ENCODE data around the gene COL13A1.

Gene COL13A1

DNA sequence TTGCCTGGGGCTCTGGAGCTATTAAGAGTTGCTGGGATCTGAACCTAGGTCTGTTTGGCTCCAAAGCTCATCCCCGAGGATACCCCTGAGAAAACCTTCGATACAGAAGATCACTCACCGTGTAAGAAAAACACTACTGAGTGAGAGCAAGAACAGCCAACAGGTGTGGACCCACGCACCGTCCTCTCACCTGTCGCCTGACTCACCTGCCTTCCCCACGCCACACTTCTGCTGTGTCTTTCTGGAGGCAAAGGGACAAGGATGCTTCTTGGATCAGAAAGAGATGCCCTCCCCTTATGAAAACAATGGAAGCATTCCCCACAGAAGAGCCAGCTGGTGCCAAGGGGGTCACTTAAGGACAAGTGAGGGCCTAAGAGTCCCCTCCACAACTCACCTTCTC, 46.7 kb downstream of the COL13A1 start:
- DNase-seq, result no peak

DNA sequence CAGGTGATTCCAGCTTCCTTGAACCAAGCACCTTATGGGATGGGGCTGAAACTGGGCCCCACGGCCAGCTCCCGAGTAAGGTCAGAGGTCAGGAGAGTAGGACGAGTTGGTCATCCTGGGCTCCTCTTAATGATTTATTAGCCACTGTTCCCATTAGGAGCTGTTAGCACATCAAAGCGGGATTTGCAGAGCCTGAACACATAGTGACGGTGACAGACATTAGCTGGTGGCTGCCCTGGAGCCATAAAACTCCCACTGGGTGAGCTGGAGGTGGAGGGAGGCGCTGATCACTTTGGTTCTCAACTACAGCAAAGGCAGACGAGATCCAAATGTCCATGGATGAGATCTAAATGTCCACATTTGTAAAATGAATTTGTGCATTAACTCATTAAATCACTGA, 48.1 kb downstream of the COL13A1 start:
- DNase-seq, result no peak

DNA sequence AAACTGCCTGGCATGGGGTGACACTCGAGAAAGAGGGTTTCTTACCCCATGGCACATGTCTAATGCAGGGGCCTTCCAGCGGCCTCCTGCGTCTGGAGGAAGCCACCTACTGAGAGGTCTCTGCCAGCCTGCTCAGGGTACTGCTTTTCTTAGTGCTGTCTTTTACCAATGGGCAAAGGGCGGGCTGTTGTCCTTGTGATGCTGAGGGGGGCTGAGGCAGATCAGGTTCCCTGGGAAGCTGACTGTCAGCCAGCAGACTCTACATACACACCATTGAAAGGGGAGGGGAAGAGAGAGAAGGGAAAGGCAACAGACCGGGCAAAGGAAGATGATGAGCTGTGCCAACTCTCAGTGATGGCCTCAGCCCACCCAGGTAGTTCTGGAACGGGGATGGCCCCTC, 48.7 kb downstream of the COL13A1 start:
- DNase-seq, result no peak

DNA sequence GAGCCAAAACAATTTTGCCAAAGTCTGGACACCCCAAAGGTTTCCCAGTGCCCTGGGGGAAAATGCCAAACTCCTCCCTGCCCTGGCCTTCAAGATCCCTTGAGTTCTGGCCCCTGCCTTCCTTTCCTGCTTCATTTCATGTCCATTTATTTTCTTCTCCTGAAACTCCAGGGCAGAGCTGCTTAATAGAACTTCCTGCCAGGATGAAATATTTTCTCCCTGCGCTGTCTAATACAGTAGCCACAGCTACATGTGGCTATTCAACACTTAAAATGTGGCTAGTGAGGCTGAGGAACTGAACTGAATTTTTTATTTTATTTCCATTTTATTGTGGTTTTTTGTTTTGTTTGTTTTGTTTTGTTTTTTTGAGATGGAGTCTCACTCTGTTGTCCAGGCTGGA, 49.6 kb downstream of the COL13A1 start:
- no peak for DNase-seq

DNA sequence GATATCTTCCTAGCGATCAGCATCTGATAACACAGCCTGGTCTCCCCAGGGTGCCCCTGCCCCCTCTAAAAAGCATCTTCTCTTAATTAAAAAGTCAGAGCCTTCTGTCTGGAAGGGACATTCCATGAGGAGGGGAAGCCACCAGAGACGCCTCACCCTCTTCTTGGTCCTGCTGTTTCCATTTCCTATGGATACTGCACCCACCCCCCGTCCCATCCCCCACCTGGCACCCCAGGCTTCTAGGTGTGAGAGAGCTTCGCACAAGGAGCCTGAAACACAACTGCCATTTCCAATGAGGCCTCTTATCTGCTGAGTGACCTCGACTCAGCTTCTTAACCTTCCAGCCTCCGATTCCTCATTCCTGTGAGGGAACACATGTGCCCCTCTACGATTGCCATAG, 51.4 kb downstream of the COL13A1 start:
- DNase-seq, result no peak

DNA sequence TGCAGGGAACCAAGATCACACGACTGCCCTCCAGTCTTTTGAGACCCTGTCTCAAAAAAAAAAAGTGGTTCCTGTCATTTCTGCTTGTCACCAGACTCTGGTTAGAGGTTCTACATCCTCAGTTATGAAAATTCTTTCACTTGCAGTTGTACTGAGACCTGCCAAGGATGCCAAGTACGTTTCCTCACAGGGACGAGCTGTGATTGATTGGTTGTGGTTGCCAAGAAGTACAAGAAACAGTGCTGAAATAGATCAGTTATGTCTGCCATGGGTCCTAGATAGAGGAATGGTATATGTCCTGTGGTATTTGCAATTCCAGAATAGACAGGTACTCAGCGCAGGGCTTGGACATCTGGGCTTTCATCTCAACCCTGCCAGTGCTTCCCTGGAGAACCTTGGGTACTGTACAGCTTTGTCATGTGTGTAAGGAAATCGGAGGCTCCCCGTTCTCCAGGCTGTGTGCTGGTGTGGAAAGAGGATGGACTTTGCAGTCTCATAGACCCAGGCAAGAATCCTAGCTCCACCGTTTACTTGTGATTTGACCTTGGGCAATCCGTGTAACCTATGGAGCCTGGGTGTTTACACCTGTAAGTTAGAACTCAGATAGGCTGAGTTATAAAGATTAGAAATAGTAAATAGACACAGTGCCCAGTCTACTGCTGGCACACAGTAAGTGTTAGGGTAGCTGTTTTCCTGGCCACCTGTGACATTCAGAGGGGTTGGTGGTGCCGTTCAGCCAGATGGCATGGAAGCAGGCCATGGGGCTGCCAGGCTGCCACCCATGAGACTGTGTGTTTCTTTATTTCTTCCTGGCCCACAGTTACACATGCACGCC, 53.0 kb downstream of the COL13A1 start:
- no peak for DNase-seq

DNA sequence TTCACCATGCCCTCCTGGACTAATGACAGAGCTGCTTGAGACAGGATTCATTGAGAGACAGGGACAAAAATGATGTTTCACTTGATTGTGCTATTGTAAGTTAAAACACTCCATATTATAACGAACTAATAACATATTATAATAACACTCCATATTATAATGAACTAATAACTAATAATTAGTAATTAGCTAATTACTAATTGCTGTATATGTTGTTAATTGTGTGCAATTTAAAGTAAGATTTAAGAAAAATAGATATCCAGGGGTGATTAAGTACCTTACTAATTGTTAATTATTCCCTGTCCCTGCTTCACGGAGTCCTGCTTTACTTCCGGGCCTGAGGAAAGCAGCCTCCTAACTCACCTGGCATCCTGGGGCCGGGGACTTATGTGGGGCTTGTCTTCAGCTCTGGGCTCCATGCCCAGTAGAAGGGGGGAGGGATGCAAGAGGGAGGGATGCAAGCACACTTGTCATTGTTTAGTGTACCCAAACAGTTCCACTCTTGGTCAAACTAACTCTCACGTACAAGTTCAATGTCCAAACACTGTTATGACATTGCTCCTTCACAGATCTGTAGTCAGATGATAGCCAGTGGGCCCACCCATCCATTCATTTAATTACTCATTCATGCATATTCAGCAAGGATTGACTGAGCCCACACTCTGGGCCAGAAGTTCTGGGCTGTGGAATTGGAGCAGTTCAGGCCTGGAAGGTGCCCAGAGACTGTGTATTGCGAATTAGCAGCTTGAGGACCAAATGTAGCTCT, 53.8 kb downstream of the COL13A1 start:
- DNase-seq, result no peak

DNA sequence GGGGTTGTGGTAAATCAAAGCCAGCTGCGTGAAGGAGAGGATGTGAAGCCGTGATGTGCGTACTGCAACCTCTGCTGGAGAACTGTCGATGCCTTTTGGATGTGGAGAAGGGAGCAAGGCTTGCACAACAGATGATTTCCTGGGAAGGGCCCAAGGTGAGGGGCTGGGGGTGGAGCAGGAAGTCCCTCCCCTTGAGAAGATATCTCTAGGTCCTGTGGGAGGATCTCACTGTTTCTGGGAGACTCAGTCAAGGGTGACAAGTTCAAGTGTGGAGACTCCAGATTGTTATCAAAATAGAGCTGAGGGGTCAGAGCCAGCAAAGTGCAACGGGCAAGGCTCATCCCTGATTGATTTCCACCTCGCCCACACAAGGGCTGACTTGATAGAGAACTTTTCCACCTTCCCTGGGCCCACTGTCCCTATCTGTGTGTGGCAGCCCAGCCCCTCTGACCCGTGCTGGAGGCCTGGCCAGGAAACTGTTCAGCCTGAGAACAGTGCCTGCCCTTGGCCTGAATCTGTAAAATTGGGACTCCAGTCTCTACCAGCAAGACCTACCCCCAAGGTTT, 55.0 kb downstream of the COL13A1 start:
- no peak for DNase-seq

DNA sequence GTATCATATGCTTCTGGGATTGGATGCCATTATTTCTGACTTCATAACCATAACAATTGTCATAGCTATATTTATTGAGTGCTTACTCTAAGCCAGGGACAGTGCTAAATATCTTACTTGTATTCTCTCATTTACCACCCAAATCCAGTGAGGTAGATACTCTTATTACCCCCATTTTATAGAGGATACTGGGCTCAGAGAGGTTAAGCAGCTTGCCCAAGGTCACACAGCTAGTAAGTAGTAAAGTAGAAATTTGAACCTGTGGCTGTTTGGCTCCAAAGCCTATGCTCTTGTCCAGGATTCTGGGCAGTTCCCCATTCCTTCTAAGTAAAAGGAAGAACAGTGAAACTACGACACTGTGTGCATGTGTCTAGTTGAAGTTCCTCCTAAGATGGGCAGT, 56.5 kb downstream of the COL13A1 start:
- DNase-seq, result no peak

DNA sequence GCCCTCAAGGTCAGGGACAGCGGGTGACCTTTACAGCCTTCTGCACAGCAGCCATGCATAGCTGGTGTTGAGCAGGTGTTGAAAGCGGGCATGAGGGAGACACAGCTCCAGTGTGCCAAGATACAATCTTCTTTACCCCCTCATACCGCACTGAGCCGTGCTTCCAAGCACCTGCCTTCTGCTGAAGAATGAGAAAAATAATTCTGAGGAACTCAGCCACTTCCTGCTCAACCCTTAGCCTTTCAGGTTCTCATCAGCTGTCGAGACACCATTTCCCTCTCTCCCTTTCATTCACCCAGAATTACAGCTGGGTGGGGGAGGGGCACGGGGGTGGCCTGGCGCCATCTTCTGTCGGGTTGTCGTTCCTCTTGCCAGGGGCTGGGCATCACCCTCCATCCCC, 58.6 kb downstream of the COL13A1 start:
- no peak for DNase-seq

DNA sequence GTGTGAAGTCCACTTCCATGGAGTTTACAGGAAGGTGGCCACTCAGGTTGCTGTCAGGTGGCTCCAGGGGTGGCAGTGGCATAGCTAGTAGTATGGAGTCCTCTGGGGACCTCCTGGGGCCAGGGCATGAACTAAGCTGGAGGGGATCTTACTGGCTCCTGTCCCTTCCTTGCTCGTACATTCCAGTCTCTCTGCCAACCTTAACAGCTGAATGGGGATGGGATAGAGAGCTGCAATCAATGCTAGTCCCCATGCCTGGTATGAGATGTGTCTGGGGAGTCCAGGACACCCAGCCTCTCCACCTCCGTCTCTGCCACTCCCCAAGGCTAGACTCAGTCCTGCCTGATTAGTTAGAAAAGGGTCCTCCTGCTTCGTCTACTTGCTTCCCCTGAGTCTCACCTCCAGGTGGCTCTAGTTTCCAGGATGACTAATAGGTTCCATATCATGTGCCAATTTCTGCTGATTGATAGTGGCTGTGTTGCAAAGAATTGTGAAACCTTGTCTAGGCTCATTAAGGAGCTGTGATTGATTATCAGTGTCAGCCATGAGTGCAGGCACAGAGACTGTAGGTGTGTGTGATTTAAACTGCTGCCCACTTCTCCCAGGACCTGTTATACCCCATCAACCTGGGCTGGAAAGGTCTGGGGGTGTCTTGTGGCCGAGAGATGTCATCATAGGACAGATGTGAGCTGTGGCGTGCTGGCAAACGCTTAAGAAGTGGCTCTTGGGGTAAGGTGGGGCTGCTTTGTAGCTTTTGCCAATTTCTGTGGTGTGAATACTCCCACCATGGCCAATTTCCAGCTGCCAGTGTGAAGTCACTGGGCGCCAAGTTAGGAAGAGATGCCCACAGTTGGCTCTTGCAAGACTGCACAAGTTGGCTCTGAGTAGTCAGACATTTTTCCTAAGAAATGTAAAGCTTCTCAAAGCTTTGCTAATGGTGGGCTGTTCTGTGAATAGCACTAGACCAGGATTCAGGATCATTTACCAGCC, 59.8 kb downstream of the COL13A1 start:
- no peak for DNase-seq

DNA sequence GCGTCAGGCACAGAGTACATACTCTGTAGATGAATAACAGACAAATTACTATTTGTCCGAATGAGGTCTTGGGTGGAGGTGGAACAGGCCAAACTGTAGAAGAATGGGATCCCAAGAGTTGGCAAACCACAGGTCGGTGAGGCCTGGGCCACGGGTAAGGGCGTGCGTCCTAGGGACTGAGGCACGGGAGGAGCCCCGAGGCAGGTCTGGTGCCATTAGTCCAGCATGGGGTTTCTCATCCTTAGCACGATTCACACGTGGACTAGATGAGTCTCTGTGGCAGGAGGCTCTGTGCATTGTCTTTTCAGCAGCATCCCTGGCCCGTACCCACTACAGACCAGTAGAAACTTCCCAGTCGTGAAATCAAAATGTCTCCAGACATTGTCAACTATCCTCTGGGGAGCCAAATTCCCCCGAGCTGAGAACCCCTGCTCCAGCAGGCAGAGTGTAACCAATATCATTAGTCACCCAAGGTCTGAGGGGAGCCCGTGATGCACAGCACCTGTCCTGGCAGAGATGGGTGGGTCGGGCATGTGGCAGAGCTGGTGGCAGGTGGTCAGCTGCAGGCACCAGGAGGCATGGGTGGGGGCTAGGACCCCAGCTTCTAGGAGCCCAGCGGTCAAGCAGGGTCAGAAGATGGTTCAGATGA, 61.3 kb downstream of the COL13A1 start:
- DNase-seq, result no peak

DNA sequence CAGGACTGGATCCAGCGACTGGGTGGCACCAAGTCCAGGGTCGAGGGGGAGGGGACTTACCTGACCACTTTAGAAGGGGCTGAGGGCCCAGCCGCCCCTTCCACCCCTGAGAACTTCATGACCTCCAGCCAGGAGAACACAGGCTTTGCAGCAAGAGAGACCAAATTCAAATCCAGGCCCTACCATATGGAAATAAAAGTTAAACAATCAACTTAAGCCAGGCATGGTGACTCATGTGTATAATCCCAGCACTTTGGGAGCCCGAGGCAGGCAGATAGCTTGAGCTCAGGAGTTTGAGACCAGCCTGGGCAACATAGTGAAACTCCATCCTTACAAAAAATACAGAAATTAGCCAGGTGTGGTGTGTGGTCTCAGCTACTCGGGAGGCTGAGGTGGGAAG, 61.9 kb downstream of the COL13A1 start:
- DNase-seq, result no peak

DNA sequence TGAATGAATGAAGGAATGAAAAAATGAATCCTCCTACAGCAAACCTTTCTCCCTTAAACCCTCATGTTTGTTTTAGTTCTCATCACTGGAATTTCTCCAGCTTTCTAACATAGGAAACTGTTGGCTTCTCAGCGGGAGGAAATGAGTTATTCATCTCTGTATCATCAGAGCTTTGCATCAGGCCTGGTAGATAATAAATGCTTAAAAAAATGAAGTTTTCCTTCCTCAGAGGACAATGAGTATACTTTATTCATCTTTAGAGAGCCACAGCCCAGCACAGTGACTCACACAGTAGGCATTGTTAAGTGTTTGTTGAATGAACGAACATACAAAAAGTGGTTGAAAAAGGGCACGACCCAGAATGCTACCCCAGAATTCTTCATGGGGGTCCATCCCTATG, 62.6 kb downstream of the COL13A1 start:
- no peak for DNase-seq

DNA sequence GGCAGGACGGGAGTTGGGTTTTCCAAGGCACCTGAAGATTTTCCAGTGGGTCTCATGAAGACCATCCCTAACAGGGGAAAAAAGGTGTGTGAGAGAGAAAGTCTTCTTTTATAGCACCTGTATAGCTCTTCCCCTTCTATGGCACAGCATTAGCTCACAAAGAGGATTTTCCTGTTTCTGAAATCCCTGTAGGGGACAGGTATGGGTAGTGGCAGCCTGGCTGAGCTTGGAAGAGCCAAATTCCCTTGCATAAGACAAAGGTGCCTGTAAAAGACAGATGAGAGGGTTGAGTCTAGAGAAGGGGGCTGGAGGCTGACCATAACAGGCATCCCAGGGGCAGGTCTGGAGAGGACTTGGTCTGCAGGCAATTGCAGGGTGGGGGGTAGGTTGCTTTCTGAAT, 63.7 kb downstream of the COL13A1 start:
- DNase-seq, result no peak

DNA sequence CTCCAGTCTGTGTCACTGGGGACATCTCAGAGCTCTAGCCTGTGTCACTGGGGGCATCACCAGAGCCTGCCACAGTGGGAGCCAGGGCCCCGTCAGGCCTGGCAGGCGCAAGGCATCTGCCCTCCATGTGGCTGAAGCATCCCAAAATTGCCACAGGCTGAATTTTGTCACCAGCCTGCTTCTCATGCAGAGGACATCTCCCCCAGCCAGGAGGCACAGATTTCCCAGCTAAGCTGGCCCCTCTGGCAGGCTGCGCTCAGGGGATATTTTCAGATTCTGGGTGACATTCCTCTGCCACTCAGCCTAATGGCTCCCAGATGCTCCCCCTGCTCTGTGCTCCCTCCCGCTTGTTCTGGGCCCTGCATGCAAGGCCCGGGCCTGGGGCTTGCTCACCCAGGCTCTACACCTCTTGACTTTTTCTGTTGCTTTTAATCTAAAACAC, 64.6 kb downstream of the COL13A1 start:
- no peak for DNase-seq

DNA sequence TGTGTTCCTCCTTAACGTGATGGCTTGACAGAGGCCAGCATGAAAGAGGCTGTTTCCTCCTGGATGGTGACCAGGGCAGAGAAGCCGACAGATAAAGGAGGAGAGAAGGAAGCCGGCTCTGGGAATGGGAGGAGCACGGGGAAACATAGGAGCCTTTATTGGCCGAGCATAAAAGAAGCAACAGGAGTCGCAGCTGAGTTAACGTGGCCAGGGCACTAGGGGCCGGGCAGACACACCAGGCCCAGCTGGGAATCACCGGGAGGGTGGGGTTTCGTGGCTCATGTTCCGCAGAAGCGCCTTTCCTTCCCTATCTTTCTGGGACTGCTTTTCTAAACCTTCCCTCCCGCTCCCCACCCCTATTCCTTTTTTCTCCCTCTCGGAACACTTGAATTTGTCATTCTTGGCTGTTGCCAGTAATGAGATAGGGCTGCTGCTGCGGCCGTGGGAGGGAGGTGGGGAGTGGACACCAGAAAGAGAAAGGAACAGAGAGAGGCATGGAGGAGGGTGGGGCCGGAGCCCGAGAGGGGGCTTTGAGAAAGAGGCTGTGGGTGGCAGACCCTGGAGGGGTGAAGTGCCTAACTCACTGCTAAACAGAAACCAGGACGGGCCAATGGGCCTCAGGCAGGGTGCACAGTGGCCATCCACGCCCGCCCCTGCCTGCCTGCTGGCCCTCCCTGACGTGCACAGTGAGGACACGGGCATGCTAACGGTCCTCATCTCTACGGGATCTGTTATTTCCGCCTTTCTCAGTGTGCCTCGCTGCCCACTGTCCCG, 65.2 kb downstream of the COL13A1 start:
- peak; percentile 50 for DNase-seq

DNA sequence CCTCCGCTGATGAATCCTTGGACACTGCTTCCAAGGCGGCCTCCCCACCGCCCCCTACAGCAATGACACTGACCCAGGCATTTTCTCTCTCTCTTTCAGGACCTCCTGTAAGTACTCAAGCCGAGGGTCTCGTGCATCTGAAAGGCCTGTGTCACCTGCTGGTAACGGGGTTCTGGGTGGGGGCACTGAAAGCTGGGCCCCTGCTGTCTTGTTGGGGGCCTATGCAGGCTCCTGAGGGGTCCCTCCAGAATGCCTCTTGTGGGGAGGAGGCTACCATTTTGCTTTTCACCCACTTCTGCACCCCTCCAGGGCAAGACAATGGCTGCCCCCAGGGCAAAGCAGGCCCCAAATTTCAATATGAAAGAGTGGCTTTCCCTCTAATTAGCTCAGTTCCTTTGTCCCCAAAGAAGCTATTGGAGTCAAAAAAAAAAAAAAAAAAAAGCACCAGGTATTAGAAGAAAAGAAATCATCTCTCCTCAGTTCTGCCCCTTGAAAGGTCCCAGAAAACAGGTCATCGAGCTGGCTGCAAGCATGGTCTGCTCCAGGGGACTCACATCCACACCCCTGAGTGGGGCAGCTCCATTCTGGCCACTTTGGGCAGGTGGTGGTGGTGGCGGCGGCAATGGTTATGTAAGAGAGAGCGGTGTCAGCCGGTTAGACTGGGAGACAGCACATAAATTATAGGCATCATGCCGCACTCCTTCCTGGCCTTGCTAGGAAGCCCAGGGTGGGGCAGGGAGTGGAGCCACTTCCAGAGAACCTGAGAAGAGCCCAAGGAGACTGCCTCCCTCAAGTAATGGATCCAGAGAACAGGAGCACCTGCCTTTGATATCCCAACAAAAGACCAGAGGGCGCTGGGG, 66.2 kb downstream of the COL13A1 start:
- no peak for DNase-seq

DNA sequence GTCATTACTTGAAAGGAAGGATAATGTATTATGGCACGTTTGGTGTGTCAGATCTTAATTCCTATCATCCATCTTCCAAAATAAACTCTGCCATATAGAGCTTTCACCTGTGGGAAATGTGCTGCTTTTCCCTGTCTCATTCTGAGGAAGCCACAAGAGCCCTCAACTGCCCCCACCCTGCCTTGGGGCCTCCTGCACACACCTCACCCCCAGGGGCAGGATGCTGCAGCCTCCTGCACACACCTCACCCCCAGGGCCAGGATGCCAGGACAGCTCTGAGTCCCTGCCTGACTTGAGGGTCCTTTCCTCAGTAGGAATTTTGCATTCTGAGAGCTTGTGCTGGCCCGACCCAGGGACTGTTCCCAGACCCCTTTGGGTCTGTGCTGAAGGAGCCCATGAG, 67.1 kb downstream of the COL13A1 start:
- no peak for DNase-seq

DNA sequence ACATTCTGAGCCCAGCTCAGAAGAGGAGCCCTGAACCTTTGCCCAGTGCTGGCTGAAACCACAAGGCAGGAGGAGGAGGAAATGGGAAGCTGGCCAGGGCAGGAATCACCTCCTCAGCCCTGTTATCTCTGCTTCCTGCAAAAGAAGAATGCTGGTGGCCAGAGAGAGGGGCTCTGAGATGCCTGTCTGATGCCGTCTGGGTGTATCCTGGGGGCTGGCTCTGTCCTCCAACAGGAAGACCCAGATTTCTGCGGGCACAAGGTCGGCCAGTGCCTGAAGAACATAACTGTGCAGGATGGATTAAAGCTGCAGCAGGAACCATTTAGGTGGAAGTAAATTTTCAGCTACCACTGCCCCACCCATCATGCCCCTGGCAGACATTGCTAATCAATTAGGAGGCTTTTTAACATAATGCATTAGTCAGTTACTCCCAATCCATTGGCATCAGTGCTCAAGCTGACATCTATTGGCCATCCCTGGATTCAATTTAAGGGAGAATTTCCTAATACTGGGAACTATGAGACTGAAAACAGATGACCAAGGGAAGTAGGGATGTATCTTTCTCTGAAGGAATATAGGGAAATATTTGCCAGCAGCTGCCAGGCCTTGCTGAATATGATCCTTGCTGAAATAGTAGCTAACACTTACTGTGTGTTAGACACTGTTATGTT, 67.7 kb downstream of the COL13A1 start:
- no peak for DNase-seq

All from NCI-H510A (cell line).